GM19351 (cell line): ENCODE measurements around the gene UBE2G2.

Experiments used
- ATAC-seq: cut with Tn5 transposase; IDR thresholded peaks from one replicate; pipeline ENCODE4 v1.9.1; 2021; ENCODE audit warnings: mild to moderate bottlenecking, moderate library complexity; ENCODE audit not compliant: unreplicated experiment

The UBE2G2 gene

GRCh38 chr21:44801468-44802395 is at the start of gene UBE2G2:
Gene UBE2G2, minus strand, starts transcription at chr21:44801820. Its CDS starts 72 bp downstream, at chr21:44801748.
- peak; percentile 80 for ATAC-seq

- ATAC-seq = no peak
Measured at GRCh38 chr21:44850905-44851657, 49.5 kb upstream of the UBE2G2 start.

- no peak for ATAC-seq
Measured at GRCh38 chr21:44850208-44850800, 48.7 kb upstream of the UBE2G2 start.

GRCh38 chr21:44849616-44850130 is 48.1 kb upstream of the UBE2G2 start:
- ATAC-seq = no peak

GRCh38 chr21:44848821-44849521 is 47.4 kb upstream of the UBE2G2 start:
- no peak for ATAC-seq

- ATAC-seq = no peak
Measured at GRCh38 chr21:44847261-44848056, 45.8 kb upstream of the UBE2G2 start.

GRCh38 chr21:44846485-44847260 is 45.1 kb upstream of the UBE2G2 start:
- no peak for ATAC-seq

- ATAC-seq = no peak
Measured at GRCh38 chr21:44846224-44846484, 44.5 kb upstream of the UBE2G2 start.

- ATAC-seq = no peak
Measured at GRCh38 chr21:44845418-44846223, 44.0 kb upstream of the UBE2G2 start.

- no peak for ATAC-seq
Measured at GRCh38 chr21:44844256-44844655, 42.6 kb upstream of the UBE2G2 start.

- ATAC-seq = no peak
Measured at GRCh38 chr21:44842721-44843445, 41.3 kb upstream of the UBE2G2 start.

- ATAC-seq = no peak
Measured at GRCh38 chr21:44842087-44842486, 40.5 kb upstream of the UBE2G2 start.

GRCh38 chr21:44840771-44841170 is 39.2 kb upstream of the UBE2G2 start:
- ATAC-seq = no peak

GRCh38 chr21:44838951-44839350 is 37.3 kb upstream of the UBE2G2 start:
- ATAC-seq = no peak

GRCh38 chr21:44838039-44838895 is 36.6 kb upstream of the UBE2G2 start:
- no peak for ATAC-seq

GRCh38 chr21:44837537-44837936 is 35.9 kb upstream of the UBE2G2 start:
- ATAC-seq = no peak
